ENCODE data around the gene PSMA5.

DNA sequence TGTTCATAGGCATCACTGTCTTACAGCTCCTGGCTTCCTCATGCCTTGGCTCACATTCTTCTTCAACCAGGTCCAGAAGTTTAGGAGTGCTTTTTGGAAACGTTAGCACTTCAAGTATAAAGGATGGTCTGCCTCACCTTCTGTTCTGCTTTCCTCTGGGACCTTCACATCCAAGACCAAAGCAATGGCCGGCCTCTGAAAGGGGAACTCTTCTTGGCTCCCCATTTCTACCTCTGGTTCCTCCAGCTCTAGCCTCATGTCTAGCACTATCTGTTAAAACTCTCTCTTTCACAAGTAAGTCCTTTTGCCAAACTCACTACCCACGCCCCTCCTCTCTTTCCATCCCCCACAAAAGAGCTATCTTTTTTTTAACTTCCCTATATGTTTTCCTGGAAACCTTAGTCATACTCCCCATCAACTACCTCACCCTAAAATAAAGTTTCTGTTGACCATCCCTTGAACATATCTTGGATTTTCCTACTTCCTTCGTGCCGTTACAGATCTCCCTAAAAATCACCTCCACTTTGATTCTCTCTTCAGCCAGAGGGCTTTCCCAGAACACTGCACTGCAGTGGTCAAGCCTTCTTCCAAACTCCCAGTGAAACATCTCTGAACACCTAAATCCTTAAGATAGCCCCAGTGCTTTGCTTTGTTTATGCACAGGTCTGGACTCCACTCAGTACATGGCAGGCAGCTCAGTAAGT is 36.5 kb downstream of the PSMA5 start:
- TF ChIP-seq, protein P1, sequence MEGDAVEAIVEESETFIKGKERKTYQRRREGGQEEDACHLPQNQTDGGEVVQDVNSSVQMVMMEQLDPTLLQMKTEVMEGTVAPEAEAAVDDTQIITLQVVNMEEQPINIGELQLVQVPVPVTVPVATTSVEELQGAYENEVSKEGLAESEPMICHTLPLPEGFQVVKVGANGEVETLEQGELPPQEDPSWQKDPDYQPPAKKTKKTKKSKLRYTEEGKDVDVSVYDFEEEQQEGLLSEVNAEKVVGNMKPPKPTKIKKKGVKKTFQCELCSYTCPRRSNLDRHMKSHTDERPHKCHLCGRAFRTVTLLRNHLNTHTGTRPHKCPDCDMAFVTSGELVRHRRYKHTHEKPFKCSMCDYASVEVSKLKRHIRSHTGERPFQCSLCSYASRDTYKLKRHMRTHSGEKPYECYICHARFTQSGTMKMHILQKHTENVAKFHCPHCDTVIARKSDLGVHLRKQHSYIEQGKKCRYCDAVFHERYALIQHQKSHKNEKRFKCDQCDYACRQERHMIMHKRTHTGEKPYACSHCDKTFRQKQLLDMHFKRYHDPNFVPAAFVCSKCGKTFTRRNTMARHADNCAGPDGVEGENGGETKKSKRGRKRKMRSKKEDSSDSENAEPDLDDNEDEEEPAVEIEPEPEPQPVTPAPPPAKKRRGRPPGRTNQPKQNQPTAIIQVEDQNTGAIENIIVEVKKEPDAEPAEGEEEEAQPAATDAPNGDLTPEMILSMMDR (IDR thresholded peaks at IDR 0.05): no peak
- TF ChIP-seq POLR2A (IDR thresholded peaks at IDR 0.05) (no peak), POLR2AphosphoS5 (IDR thresholded peaks at IDR 0.05) (no peak)

Measured in prostate gland (tissue), 2 donors.